A549 (cell line): ENCODE data around the gene CHRNA4.

Experiments used
- MYC ChIP-seq: IDR thresholded peaks from 2 replicates; pipeline ENCODE4 v1.6.1; 2012; ENCODE audit warnings: mild to moderate bottlenecking, inconsistent platforms, low read length, improper control_type of control experiment, borderline replicate concordance
- PHF8 ChIP-seq: fragments of 200-600 bp; sonication (generic); IDR thresholded peaks from 2 replicates; pipeline ENCODE4 v1.6.1; 2016; ENCODE audit warnings: low read depth, mild to moderate bottlenecking, antibody characterized with exemption, moderate library complexity, borderline replicate concordance
- TF ChIP-seq, protein P1 (sequence below): IDR thresholded peaks from 2 replicates; pipeline ENCODE4 v1.6.1; 2012
- TF ChIP-seq, protein P2 (sequence below): fragments of >200 bp; sonication (Bioruptor Twin); formaldehyde crosslinking; IDR thresholded peaks from 3 replicates; pipeline ENCODE4 v1.5.1; 2016

DNA sequence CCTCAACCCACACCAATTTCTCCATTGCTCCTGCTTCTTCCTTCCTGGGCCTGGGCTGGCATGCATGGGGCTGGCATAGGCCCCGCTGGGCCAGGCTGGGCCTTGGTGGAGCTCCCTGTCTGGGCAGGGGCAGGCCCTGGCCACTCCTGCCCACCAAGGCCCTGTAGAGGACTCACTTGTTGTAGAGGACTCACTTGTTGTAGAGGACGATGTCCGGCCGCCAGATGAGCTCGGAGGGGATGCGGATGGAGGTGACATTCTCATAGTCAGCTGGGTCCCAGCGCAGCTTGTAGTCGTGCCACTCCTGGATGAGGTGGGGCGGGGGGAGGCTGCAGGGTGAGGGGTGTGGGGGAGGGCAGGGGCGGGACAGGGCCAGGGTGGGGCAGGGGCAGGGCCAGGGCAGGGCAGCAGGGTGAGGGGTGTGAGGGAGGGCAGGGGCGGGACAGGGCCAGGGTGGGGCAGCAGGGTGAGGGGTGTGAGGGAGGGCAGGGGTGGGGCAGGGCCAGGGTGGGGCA, 5.3 kb downstream of the CHRNA4 start:
- TF ChIP-seq PHF8, result no peak
- TF ChIP-seq, protein P1, sequence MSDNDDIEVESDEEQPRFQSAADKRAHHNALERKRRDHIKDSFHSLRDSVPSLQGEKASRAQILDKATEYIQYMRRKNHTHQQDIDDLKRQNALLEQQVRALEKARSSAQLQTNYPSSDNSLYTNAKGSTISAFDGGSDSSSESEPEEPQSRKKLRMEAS, result no peak
- no peak for TF ChIP-seq MYC
- TF ChIP-seq, protein P2, sequence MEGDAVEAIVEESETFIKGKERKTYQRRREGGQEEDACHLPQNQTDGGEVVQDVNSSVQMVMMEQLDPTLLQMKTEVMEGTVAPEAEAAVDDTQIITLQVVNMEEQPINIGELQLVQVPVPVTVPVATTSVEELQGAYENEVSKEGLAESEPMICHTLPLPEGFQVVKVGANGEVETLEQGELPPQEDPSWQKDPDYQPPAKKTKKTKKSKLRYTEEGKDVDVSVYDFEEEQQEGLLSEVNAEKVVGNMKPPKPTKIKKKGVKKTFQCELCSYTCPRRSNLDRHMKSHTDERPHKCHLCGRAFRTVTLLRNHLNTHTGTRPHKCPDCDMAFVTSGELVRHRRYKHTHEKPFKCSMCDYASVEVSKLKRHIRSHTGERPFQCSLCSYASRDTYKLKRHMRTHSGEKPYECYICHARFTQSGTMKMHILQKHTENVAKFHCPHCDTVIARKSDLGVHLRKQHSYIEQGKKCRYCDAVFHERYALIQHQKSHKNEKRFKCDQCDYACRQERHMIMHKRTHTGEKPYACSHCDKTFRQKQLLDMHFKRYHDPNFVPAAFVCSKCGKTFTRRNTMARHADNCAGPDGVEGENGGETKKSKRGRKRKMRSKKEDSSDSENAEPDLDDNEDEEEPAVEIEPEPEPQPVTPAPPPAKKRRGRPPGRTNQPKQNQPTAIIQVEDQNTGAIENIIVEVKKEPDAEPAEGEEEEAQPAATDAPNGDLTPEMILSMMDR, result no peak
